ENCODE results near the gene ESYT2.
"Not testable (repeated sequence)": the region's sequence is repeated elsewhere in the genome, so short reads cannot be mapped to it uniquely, and the experiment has no call there.

The ESYT2 gene

DNA sequence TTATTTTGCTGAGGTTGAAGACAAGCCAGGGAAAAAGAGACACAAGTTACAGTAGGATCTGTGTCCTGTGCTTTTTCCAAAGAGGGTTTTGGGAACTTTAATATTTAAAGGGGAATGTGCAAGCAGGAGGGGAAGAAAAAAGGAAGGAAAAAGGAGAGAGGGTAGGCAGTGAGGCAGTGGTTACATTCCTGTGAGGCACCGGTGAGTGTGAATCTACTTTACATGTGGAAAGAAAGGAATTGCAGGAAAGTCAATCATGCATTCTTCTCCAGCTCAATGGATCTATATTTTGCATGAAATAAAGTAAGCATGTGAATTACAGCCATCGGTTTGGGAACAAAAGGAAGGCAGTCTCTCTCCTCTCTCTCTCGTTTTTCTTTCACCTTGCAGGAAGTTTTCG is 14.5 kb upstream of the ESYT2 start:
- TF ChIP-seq, protein P1, sequence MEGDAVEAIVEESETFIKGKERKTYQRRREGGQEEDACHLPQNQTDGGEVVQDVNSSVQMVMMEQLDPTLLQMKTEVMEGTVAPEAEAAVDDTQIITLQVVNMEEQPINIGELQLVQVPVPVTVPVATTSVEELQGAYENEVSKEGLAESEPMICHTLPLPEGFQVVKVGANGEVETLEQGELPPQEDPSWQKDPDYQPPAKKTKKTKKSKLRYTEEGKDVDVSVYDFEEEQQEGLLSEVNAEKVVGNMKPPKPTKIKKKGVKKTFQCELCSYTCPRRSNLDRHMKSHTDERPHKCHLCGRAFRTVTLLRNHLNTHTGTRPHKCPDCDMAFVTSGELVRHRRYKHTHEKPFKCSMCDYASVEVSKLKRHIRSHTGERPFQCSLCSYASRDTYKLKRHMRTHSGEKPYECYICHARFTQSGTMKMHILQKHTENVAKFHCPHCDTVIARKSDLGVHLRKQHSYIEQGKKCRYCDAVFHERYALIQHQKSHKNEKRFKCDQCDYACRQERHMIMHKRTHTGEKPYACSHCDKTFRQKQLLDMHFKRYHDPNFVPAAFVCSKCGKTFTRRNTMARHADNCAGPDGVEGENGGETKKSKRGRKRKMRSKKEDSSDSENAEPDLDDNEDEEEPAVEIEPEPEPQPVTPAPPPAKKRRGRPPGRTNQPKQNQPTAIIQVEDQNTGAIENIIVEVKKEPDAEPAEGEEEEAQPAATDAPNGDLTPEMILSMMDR (IDR thresholded peaks at IDR 0.05; ENCODE audit: extremely low read depth, insufficient read depth, missing control alignments) = no peak

DNA sequence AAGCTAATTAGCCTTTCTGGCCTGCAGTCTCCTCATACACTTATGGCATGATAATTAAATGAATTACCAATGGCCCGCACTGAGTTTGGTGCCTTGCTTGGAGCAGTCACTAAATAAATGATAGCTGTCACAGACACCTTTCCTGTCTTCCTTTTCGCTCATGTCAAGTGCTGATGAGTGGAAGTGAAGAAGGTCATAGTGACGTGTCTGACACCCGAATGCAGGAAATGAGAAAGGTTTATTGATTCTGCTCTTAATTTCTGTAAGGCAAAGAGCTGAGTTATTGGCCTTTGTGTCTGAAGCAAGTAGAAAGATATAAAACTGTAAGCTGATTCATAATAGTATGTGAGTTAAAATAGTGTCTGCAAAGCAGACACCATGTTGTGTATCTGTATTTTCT is 13.2 kb upstream of the ESYT2 start:
- in situ Hi-C loops (cut with MboI; ENCODE audit: low pct_unique_long_range_greater_than_20kb, low sequenced_read_pairs, unreplicated experiment) = no loop called here
- TF ChIP-seq, protein P1 (IDR thresholded peaks at IDR 0.05; ENCODE audit: extremely low read depth, insufficient read depth, missing control alignments) = no peak
- DNase-seq (ENCODE audit: low spot score) = no peak

More for the DNA sequence above, 14.5 kb upstream of the ESYT2 start:
- no peak for DNase-seq (ENCODE audit: low spot score)
- in situ Hi-C loops (cut with MboI; ENCODE audit: low pct_unique_long_range_greater_than_20kb, low sequenced_read_pairs, unreplicated experiment) = no loop called here

DNA sequence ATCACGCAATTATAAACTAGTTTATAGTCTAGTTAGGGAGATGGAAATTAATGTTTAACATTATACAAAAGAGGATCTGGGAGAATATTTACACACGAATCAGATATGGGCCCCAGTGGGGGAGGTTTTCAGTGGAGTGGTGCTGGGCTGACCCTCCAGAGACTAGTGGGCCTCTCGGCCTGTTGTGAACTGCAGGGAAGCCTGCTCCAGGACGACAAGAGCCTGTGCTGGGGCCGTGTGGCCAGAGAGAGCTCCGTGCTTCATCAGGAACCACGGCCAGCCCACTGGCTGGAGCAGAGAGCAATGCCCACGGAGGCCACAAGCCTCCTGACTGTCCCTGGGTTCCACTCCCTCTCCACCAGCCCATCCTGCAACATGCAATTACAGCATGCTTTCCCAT is 11.3 kb upstream of the ESYT2 start:
- TF ChIP-seq, protein P1 (IDR thresholded peaks at IDR 0.05; ENCODE audit: extremely low read depth, insufficient read depth, missing control alignments) = no peak
- no peak for DNase-seq (ENCODE audit: low spot score)
- in situ Hi-C loops (cut with MboI; ENCODE audit: low pct_unique_long_range_greater_than_20kb, low sequenced_read_pairs, unreplicated experiment) = no loop called here

DNA sequence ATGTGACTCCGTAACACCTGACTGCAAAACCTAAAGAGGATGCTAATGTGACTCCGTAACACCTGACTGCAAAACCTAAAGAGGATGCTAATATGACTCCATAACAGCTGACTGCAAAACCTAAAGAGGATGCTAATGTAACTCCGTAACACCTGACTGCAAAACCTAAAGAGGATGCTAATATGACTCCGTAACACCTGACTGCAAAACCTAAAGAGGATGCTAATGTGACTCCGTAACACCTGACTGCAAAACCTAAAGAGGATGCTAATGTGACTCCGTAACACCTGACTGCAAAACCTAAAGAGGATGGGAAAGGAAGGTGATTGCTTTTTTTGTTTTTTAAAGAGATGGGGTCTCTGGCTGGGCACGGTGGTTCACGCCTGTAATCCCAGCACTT is 9.9 kb upstream of the ESYT2 start:
- DNase-seq (ENCODE audit: low spot score); in situ Hi-C loops (cut with MboI; ENCODE audit: low pct_unique_long_range_greater_than_20kb, low sequenced_read_pairs, unreplicated experiment): not testable (repeated sequence)

DNA sequence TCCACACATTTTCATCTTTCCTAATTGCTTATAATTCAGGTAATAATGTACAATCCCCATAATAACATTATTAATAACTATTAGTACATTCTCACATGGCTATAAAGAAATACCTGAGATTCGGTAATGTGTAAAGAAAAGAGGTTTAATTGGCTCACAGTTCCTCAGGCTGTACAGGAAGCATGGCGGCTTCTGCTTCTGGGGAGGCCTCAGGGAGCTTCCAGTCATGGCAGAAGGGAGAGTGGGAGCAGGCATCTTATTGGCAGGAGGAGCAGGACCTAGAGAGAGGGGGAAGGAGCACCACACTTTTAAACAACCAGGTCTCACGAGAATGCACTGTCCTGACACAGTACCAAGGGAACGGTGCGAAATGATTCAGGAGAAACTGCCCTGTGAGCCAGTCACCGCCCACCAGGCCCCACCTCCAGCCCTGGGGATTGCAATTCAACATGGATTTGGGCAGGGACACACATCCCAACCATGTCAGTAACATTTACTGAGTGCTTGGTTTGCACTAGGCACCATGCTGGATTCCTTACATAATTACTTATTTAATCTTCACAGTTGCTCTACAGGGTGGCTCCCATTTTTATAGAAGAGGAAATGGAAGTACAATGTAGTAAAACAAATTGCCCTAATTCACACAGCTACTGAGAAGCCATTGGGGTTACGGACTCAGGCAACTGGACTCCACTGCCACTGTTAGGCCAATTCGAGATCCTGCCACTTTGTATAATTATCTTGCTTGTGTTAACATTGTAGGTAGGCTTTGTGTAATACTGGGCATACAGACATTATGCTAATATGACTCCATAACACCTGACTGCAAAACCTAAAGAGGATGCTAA is 8.7 kb upstream of the ESYT2 start:
- TF ChIP-seq, protein P1 (IDR thresholded peaks at IDR 0.05; ENCODE audit: extremely low read depth, insufficient read depth, missing control alignments) = no peak
- DNase-seq (ENCODE audit: low spot score) = no peak
- in situ Hi-C loops (cut with MboI; ENCODE audit: low pct_unique_long_range_greater_than_20kb, low sequenced_read_pairs, unreplicated experiment) = no loop called here

DNA sequence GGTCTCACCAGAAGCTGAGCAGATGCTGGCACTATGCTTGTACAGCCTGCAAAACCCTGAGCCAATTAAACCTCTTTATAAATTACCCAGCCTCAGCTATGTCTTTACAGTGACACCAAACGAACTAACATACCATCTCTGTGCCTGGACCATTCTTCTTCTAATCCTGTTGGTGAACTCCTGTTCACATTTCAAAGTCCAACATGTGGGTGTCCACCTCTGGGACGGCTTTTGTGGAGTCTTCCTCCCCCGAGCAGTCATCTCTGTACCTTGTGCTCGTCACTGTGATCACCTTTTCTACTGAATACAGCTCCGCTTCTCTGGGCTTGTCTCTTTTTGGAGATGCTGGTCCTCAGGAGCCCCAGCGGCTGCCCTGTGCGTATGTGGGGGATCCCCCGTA is 7.4 kb upstream of the ESYT2 start:
- in situ Hi-C loops (cut with MboI; ENCODE audit: low pct_unique_long_range_greater_than_20kb, low sequenced_read_pairs, unreplicated experiment) = no loop called here
- TF ChIP-seq, protein P1 (IDR thresholded peaks at IDR 0.05; ENCODE audit: extremely low read depth, insufficient read depth, missing control alignments) = no peak

DNA sequence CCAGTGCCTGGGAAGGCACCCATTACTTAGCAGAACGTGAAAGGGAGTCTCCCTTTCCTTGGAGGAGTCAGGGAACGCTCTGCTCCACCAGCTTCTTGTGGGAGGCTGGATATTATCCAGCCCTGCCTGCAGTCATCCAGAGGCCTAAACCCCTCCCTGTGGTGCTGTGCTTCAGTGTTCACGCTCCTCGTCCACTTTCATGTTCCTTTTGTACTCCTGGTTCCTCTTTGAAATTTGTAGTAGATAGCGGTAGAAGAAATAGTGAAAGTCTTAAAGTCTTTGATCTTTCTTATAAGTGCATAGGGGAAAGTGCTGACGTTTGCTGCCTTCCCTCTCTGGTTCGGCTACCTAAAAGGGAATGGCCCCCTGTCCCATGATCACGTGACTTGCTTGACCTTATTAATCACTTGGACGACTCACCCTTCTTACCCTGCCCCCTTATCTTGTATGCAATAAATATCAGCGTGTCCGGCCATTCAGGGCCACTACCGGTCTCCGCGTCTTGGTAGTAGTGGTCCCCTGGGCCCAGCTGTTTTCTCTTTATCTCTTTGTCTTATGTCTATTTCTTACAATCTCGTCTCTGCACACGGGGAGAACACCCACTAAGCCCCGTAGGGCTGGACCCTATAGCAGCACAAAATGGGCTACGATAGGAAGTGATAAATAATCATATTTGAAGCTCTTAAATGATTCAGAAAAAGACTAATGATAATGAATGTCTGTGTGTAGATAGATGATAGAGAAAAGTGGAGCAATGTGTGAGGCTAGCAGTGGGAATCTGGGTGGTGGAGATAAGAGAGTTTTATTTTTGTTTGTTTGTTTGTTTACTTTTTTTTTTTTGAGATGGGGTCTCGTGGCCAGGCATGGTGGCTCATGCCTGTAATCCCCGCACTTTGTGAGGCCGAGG is 5.8 kb upstream of the ESYT2 start:
- in situ Hi-C loops (cut with MboI; ENCODE audit: low pct_unique_long_range_greater_than_20kb, low sequenced_read_pairs, unreplicated experiment) = no loop called here
- TF ChIP-seq, protein P1 (IDR thresholded peaks at IDR 0.05; ENCODE audit: extremely low read depth, insufficient read depth, missing control alignments) = no peak
- DNase-seq (ENCODE audit: low spot score) = no peak

More for the DNA sequence above, 7.4 kb upstream of the ESYT2 start:
- DNase-seq (ENCODE audit: low spot score) = no peak
